ENCODE results near the gene CACNA2D3.
A peak's percentile ranks its signal among the peaks of the same experiment; 100 is the strongest.

The CACNA2D3 gene

GRCh38 chr3:54826251-54826691, 703.9 kb downstream of the CACNA2D3 start:
- DNase-seq: no peak

- DNase-seq: no peak
Measured at GRCh38 chr3:54827056-54827687, 704.8 kb downstream of the CACNA2D3 start.

GRCh38 chr3:54827776-54828175, 705.4 kb downstream of the CACNA2D3 start:
- no peak for DNase-seq

- peak in 1 of 2 donors; percentile 19 for DNase-seq
Measured at GRCh38 chr3:54830658-54831057, 708.3 kb downstream of the CACNA2D3 start.

DNA sequence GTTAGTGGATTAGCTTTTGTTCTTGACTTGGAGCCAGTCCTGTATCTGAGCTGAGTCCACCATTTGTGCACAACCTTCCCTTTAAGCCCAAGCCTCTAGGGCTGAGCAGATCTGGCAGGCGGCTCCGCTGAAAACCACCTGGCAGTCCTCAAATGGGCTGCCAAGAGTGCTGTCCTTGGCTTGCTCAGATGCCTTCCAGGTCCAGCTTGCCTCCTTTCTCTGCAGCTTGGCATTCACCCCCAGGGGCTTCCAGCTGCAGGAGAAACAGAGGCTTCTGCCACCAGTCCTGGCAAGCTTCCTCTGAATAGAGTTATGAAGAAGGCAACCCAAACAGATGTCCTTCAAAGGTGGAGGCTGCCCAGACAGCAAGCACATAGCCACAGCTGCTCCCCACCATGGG, 708.8 kb downstream of the CACNA2D3 start:
- no peak for DNase-seq

GRCh38 chr3:54832876-54833275, 710.5 kb downstream of the CACNA2D3 start:
- DNase-seq: no peak

- no peak for DNase-seq
Measured at GRCh38 chr3:54835701-54836100, 713.3 kb downstream of the CACNA2D3 start.

- DNase-seq: no peak
Measured at GRCh38 chr3:54836871-54837270, 714.5 kb downstream of the CACNA2D3 start.

DNA sequence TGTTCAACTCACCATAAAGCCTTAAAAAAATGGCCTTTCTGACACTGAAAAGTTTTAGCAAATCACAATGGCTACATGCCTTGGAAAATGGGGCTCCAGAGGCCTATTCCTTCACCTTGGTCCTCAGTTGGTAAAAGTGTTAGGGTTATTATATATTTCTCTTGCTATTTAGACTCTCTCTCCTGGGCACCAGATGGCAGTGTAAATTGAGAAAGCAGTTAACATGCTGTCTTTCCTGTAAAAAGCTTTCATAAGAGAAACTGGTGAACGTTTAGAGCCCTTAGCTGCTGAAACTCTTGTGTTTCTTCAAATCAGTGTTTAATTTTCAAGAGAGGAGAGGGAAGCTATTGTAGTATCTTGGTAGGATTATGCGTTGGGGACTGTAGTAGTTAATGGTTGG, 715.6 kb downstream of the CACNA2D3 start:
- no peak for DNase-seq

DNA sequence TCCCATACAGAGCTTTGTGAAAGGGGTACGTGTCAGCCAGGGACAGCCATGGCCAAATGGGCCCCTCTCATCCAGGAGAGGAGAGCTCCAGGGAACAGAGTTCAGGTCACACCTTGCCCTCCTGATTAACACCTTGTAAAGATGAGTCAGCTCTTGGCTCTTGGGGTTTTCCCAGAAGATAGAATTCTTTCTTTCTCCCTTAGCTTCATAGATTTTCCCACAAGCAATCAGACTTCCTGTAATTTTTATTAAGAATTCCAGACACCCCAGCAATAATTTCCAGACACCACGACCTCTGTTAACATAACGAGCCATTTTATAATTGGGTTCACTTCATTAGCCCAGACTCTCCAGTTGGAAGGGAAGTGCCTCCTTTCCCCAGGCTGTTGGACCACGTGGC, 719.1 kb downstream of the CACNA2D3 start:
- DNase-seq: no peak

GRCh38 chr3:54843352-54843751, 721.0 kb downstream of the CACNA2D3 start:
- no peak for DNase-seq

DNA sequence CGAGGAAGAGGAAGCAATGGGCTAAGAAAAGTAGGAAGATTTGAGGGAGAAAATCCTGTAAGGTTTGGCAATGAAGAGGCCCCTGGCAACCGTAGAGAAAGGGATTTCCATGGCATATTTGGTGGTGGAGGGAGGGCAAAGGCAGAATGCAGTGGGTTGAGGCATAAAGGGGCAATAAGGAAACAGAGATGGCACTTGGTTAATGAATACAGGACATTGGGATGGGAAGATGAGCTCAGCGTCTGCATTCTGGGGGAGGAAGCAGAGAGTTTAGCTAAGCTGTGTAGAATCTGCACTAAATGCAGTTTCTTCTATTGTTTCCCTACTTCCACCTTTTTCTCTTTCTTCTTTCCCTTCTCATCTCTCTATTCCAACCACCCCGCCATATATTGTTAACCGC, 721.9 kb downstream of the CACNA2D3 start:
- DNase-seq: no peak

- DNase-seq: no peak
Measured at GRCh38 chr3:54845011-54845410, 722.7 kb downstream of the CACNA2D3 start.

GRCh38 chr3:54845551-54845950, 723.2 kb downstream of the CACNA2D3 start:
- no peak for DNase-seq

- no peak for DNase-seq
Measured at GRCh38 chr3:54846119-54846518, 723.8 kb downstream of the CACNA2D3 start.

DNA sequence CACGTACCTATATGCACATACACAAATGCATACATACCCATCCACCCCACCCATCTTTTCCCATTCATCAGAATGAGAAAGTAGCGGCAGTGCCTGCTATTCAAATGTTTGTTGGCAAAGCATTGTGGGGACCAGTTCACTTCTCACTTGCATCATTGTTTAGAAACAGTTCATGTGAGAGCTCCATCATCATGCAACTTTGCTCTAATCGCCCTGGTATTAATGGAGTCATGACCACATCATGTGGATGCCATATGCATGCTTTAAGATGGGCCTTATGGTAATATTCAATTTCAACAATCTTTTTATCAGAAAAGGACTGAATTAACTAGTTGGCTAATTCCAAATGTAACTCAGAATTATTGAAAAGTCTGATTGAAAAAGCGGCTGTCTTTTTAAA, 725.0 kb downstream of the CACNA2D3 start:
- no peak for DNase-seq

DNA sequence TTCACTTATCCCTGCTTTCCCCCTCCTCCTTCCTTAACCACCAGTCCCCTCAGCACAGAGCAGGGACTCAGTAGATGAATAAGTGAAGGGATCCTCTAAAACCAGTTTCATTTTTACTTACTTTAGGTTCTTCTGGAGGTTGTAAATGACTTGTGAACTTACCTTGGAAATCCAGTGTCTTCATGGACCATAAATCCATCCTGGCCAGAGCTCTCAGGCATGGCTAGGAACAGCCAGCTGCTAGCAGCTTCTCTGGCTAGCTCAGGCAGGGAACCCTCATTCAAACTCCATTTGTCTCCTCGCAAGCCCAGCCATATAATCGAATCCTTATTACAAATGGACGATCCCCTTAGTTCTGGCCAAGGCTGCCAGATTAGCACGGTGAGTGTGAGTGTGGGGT, 727.0 kb downstream of the CACNA2D3 start:
- DNase-seq: no peak

DNA sequence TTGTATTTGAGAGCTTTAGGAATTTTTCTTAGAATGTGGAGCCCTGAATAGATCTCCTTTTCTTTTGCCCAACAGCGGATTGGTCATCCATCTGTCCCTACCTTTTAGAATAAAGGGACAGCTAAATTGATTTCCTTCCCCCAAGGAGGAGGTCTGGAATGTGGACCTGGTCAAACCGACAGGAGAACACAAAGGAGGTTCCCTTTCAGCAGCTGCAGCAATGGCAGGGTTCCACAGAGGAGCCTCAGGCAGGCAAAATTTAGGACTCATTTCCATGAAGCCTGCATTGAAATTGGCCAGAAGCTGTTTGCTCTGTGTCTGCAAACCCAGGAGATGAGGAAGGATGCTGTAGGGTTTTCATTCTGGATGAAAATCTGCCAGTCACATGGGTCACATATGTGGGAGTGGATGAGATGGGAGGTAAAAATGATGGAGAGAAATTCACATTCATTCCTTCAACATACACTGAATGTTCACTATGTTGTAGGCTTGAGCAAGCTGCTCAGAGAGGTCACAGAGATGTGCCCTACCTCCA, 728.2 kb downstream of the CACNA2D3 start:
- DNase-seq: no peak

- peak; percentile 19 to 44 for DNase-seq
Measured at GRCh38 chr3:54853573-54854404, 731.4 kb downstream of the CACNA2D3 start.

GRCh38 chr3:54856271-54856670, 733.9 kb downstream of the CACNA2D3 start:
- DNase-seq: no peak

- DNase-seq: no peak
Measured at GRCh38 chr3:54857343-54857742, 735.0 kb downstream of the CACNA2D3 start.

- DNase-seq: no peak
Measured at GRCh38 chr3:54858093-54858785, 735.9 kb downstream of the CACNA2D3 start.

GRCh38 chr3:54859184-54859583, 736.8 kb downstream of the CACNA2D3 start:
- DNase-seq: no peak

All from inflammatory macrophage (primary cell).